ENCODE measurements around the gene COL27A1. TPM values are rescaled to one million over a fixed set of nuclear protein-coding genes. Genes with fewer than 3 reads are reported as not detected.

Gene COL27A1
- total and polyA plus RNA-seq, 12 donors: 3.1 to 35.8 (median 5.1) TPM

GRCh38 chr9:114289571-114290481 lies 134.5 kb downstream of the COL27A1 start:
- no peak overlapping the region for H3K27ac ChIP-seq
- no peak overlapping the region for H3K4me3 ChIP-seq
- WGBS, 2 donors: 87 to 93% methylated on average over 13 of the region's 13 CpGs
- TF ChIP-seq CTCF (IDR thresholded peaks at IDR 0.05): no peak
- peaks cover 0 to 30% (median 7%) of the 10 kb centered on the region in 9 donors for H3K36me3 ChIP-seq
- DNase-seq (no peak), ATAC-seq (peak in 2 of 8 donors; percentile 13 to 36)
- H3K4me1 ChIP-seq: no peaks in the 10 kb centered on the region
- intact Hi-C loops (cut with DNase I): loop anchor here (2.0 to 10.0 kb wide), 10 partner anchors 133 to 208 kb away; partner anchors contain the start of gene COL27A1 (in 6 of the 10)
- peaks cover 0 to 7% (median 0%) of the 10 kb centered on the region in 11 donors for H3K9me3 ChIP-seq
- no peaks in the 10 kb centered on the region for H3K27me3 ChIP-seq

- H3K9me3 ChIP-seq: peaks cover 0 to 15% (median 0%) of the 10 kb centered on the region in 11 donors
- 70 to 76% methylated on average over 7 of the region's 7 CpGs for WGBS, 2 donors
- ATAC-seq (peak in 4 of 8 donors; percentile 20 to 28 (median 26)), DNase-seq (no peak)
- H3K4me3 ChIP-seq: no peak overlapping the region
- TF ChIP-seq CTCF (IDR thresholded peaks at IDR 0.05): no peak
- intact Hi-C loops (cut with DNase I): loop anchor here in 9 of 10 donors (2.0 to 10.0 kb wide), 8 partner anchors 133 to 208 kb away; partner anchors contain the start of gene COL27A1 (in 5 of the 9)
- H3K27me3 ChIP-seq: no peaks in the 10 kb centered on the region
- peaks cover 0 to 37% (median 10%) of the 10 kb centered on the region in 9 donors for H3K36me3 ChIP-seq
- no peak overlapping the region for H3K27ac ChIP-seq
- H3K4me1 ChIP-seq: no peaks in the 10 kb centered on the region
Measured at GRCh38 chr9:114290561-114290986, 135.2 kb downstream of the COL27A1 start.

- Histone ChIP-seq H3K27ac (no peak overlapping the region), H3K36me3 (peaks cover 0 to 42% (median 10%) of the 10 kb centered on the region in 9 donors), H3K4me1 (no peaks in the 10 kb centered on the region), H3K9me3 (peaks cover 0 to 20% (median 0%) of the 10 kb centered on the region in 11 donors), H3K4me3 (no peak overlapping the region), H3K27me3 (no peaks in the 10 kb centered on the region)
- whole genome bisulfite sequencing, 2 donors: 18 to 19% methylated on average over 12 of the region's 12 CpGs
- ATAC-seq (peak; percentile 12 to 67 (median 48)), DNase-seq (peak; percentile 62 to 76)
- intact Hi-C loops (cut with DNase I): loop anchor here in 9 of 10 donors (1.0 to 10.0 kb wide), 10 partner anchors 134 to 209 kb away; partner anchors contain the start of gene COL27A1 (in 5 of the 9)
- peak; percentile 87 to 96 (median 95) for TF ChIP-seq CTCF (IDR thresholded peaks at IDR 0.05)
Measured at GRCh38 chr9:114291064-114291474, 135.7 kb downstream of the COL27A1 start.

GRCh38 chr9:114291886-114292590 lies 136.7 kb downstream of the COL27A1 start:
- no peak for DNase-seq

More at GRCh38 chr9:114291886-114292590, 136.7 kb downstream of the COL27A1 start:
- no peak for ATAC-seq
- 91 to 94% methylated on average over 11 of the region's 11 CpGs for WGBS, 2 donors
- Histone ChIP-seq H3K27me3 (no peaks in the 10 kb centered on the region), H3K36me3 (peaks cover 0 to 52% (median 10%) of the 10 kb centered on the region in 9 donors), H3K9me3 (peaks cover 0 to 26% (median 0%) of the 10 kb centered on the region in 11 donors), H3K4me3 (no peak overlapping the region), H3K27ac (no peak overlapping the region), H3K4me1 (no peaks in the 10 kb centered on the region)
- no peak for TF ChIP-seq CTCF (IDR thresholded peaks at IDR 0.05)
- intact Hi-C loops (cut with DNase I): loop anchor here in 9 of 10 donors (1.0 to 10.0 kb wide), 11 partner anchors 135 to 211 kb away; partner anchors contain the start of gene COL27A1 (in 5 of the 9)

All from heart right ventricle (tissue), 16 donors.